SIG-M5 treated with dmso at 0.1 percent for 504 hours (cell line): ENCODE results near the gene PPP4R1.

Source experiments
- DNase-seq: peaks from one replicate; lab custom pipeline; 2025; ENCODE audit not compliant: unreplicated experiment; lab: John Stamatoyannopoulos, UW

The PPP4R1 gene

DNA sequence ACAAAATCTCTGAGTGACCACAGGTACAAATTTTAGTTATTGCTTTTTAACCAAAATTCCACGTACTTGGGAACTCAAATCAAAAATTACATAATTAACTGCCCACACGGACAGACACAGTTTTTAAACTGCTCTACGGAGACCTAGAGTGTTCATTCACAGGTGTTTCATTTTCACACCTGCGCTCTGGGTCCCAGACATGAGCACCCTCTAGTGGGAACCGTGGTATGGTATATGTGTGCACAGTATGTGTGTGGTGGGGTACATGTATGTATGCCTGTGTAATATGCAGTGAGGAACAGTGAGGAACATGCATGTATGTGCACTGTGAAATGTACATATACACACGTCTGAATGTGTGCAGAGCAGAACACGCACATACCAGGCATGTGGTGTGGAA lies 65.0 kb downstream of the PPP4R1 start:
- DNase-seq, result no peak

- no peak for DNase-seq
Observed at GRCh38 chr18:9547782-9548181, 66.6 kb downstream of the PPP4R1 start.

GRCh38 chr18:9546468-9546867 lies 67.9 kb downstream of the PPP4R1 start:
- no peak for DNase-seq

GRCh38 chr18:9545029-9545428 lies 69.3 kb downstream of the PPP4R1 start:
- no peak for DNase-seq

DNA sequence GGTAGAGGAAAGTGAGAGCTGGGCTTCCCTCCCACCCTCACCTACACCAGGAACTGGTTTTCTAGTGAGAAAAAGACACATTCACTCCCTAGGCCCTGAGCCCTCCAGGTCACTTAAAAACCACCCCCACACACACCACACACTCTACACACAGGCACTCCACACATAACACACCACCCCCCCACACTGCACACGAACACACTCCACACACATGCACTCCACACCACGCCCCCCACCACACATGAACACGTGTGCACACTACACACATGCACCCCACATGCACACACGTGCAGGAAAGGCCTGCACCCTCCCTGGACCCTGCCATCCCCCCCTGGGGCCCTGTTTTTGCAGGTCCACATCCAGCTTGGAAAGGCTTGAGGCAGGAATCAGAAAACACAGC lies 71.4 kb downstream of the PPP4R1 start:
- no peak for DNase-seq

DNA sequence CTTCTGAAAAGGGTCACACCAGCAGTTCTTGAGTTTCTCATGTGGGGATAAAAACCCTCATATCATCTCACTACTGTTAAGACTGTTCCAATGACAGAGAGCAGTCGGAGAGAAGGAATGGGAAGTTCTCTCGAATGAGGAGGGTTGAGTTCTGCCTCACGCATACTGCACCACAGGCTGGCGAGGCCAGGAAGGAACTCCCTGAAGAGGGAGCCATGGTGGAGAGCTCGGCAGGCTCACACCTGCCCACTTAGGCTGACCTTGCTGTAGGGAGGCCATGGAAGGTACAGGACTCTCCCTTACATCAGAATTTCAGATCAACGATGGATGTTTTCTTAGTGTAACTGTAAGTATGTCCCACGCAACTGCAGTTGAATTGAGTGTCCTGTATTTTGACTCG lies 74.4 kb downstream of the PPP4R1 start:
- no peak for DNase-seq

DNA sequence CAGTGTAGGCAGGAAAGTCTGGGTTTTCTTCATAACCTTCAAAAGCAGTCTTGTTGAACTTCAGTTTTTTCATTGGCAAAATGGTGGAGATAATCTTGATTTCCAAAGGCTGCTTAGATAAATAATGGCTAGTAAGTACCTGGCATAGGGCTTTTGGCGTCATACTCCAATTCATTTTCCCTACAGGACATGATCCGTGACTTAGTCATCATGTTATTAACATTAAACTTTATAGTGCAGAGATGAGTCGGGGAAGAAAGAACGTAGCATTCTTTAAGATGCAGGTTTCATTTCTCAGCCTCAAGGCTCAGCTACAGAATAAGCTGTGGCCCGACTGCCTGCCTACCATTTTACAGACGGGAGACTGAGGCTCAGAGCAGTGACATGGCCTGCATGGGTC lies 75.1 kb downstream of the PPP4R1 start:
- DNase-seq, result no peak

DNA sequence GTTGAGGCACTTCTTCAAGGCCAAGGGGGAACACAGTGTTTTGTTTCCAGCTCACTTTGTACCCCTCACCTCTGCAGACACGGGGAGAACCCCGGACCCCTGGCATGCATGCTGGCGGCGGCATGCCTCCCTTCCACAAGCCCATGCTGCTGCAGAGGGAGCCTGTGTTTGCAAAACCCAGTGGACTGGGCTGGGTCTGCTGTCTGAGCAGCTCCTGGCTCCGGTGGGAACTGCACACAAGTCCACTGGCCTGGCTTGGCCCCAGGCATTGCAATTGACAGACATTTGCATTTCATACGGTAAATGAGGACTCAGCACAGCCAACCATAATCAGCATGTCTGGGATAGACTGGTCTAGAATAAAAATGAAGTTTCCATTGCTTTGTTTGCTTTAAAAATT lies 76.7 kb downstream of the PPP4R1 start:
- no peak for DNase-seq

- no peak for DNase-seq
Observed at GRCh38 chr18:9536354-9537152, 77.8 kb downstream of the PPP4R1 start.

DNA sequence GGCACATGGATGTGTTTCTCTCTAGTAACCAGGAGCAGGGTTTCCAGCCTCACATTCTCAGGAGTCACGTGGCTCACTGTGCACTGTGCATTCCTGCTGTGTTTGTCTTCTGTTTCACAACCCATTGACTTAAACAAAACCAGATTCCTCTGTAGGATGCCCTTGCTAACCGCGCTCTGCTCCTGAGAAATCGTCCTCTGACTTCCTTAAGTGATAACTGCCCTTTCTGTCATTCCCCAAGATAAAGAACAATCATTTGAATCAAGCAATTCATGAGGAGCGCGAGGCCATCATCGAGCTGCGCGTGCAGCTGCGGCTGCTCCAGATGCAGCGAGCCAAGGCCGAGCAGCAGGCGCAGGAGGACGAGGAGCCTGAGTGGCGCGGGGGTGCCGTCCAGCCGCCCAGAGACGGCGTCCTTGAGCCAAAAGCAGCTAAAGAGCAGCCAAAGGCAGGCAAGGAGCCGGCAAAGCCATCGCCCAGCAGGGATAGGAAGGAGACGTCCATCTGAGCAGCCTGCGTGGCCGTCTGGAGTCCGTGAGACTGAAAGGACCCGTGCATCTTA lies 78.8 kb downstream of the PPP4R1 start:
- DNase-seq, result peak; percentile 26

DNA sequence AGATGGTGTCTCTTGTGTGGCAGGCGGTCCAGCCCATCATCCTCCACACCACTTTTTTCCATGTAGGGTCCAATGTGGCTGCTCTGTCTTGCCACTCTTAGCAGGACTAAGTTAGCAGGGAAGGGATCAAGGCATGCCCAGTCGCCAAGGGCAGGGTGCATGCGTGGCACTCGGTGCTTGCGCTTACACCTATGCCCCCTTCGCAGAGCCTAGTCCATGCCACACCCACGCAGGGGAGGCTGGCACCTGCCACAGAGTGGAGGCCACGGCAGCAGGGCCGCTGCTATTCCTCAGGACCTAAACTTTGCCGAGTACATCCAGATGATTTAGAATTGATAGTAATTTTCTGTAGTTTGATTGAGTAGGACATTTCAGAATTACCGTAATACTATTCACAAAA lies 79.5 kb downstream of the PPP4R1 start:
- no peak for DNase-seq

- no peak for DNase-seq
Observed at GRCh38 chr18:9531791-9532410, 82.5 kb downstream of the PPP4R1 start.

GRCh38 chr18:9530226-9531009 lies 83.9 kb downstream of the PPP4R1 start:
- DNase-seq, result peak; percentile 63

DNA sequence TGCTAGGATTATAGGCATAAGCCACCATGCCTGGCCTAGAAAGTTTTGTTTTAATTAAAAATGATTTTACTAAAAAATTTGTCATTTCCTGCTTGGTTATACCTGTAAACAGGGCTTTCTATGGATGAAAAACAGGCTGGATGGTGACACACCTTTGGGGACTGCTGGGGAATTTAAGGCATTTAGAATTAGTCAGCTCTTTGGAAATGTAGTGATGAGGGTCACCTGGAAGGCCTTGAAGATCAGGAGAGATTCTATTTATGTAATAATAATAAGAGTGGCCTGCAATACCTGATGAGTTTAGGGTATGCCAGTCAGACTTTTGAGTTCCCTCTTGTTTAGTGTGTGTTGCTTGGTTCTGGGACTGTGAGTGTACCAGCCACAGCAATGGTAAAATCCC lies 87.9 kb downstream of the PPP4R1 start:
- no peak for DNase-seq

DNA sequence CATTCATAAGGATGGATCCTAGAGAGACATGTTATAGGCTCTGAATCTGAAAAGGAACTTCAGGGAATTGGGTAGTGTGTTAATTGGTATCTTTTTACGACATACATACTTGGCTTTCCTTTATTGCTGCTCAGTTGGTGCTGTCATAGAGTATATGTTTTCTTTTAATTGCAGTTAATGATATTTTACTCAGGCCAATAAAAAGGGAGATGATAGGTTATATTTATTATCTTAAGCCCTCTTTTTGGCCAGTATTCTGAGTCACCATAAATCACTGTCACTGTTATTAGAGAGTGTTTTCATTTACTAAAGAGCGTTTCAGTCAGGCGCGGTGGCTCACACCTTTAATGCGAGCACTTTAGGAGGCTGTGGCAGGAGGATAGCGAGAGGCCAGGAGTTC lies 91.4 kb downstream of the PPP4R1 start:
- no peak for DNase-seq

- DNase-seq, result no peak
Observed at GRCh38 chr18:9521770-9522169, 92.6 kb downstream of the PPP4R1 start.

DNA sequence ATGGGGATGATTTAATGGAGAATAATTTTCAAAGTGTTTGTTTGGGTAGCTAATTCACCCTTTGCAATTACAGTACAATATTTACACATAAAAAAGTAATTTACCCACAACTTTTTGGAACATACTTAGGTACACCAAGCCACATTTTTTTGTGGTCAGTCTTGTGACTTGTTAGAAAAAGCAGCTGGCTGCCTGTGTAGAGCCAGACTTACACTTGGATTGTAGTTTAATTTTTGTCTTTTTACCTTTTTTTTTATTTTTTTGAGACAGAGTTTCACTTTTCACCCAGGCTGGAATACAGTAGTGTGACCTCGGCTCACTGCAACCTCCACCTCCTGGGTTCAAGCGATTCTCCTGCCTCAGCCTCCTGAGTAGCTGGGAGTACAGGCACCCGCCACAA lies 93.7 kb downstream of the PPP4R1 start:
- DNase-seq, result no peak

DNA sequence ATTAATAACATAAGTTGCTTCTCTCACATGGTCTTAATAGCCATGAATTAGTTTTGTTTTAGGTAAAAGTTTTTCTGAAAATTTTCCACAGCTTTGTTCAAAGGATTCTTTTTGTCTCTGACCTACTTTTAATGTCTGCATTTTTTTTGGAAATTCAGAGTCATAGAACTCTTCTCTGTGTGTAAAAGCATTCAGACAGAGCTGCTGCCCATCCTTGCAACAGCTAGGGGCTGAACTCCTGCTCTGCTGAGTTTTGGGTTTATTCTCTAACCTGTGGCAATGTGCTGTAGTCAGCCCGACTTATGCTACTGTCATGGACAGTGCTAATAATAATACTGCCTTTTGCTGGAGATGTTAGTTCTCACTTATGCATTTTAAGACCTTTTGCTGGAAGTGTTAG lies 95.0 kb downstream of the PPP4R1 start:
- no peak for DNase-seq

GRCh38 chr18:9517869-9518268 lies 96.5 kb downstream of the PPP4R1 start:
- no peak for DNase-seq

GRCh38 chr18:9516437-9517064 lies 97.8 kb downstream of the PPP4R1 start:
- DNase-seq, result peak; percentile 64

GRCh38 chr18:9513971-9514512 lies 100.3 kb downstream of the PPP4R1 start:
- no peak for DNase-seq
